A673 (cell line): ENCODE data around the gene PSMF1. TPM values are rescaled to one million over a fixed set of nuclear protein-coding genes. Genes with fewer than 3 reads are reported as not detected.

Source experiments
- BruUV-seq: library from RNA; stranded (reverse); fragments of 400-500 nt; replicated peaks from 2 replicates; lab custom pipeline; 2021; lab: Mats Ljungman, UMichigan
- CTCF ChIA-PET: fragments of 300-600 bp; sonication (Branson Sonifier 250); formaldehyde crosslinking; loops from one replicate; lab custom pipeline; 2022; ENCODE audit warnings: antibody characterized with exemption; lab: Charles Lee
- POLR2A ChIA-PET: fragments of 300-600 bp; sonication (Branson Sonifier 250); formaldehyde crosslinking; loops from one replicate; lab custom pipeline; 2022; ENCODE audit warnings: antibody characterized with exemption; ENCODE audit not compliant: low non-redundant PET; lab: Charles Lee
- DNase-seq: peaks from one replicate; pipeline ENCODE4 v3.0.0-alpha.2; 2015; ENCODE audit warnings: low spot score
- H3K27ac ChIP-seq: fragments of 200-600 bp; sonication (generic); 2 replicates; pipeline ENCODE4 v1.5.1; 2016; ENCODE audit warnings: mixed run types, low read depth, mild to moderate bottlenecking, mixed read lengths, antibody characterized with exemption, low read length; ENCODE audit not compliant: poor library complexity, severe bottlenecking
- H3K27me3 ChIP-seq: fragments of 200-600 bp; sonication (generic); replicated peaks from 2 replicates; pipeline ENCODE4 v1.6.1; 2017; ENCODE audit warnings: mixed run types, low read depth, mild to moderate bottlenecking, mixed read lengths, antibody characterized with exemption, low read length; ENCODE audit not compliant: insufficient read depth, poor library complexity
- H3K36me3 ChIP-seq: fragments of 200-600 bp; sonication (generic); 2 replicates; pipeline ENCODE4 v1.6.1; 2016; ENCODE audit warnings: mixed run types, mild to moderate bottlenecking, mixed read lengths, antibody characterized with exemption, low read length; ENCODE audit not compliant: insufficient read depth, poor library complexity, severe bottlenecking
- H3K4me1 ChIP-seq: fragments of 200-600 bp; sonication (generic); 2 replicates; pipeline ENCODE4 v1.6.1; 2017; ENCODE audit warnings: mixed run types, mild to moderate bottlenecking, mixed read lengths, antibody characterized with exemption, low read length; ENCODE audit not compliant: insufficient read depth, poor library complexity, severe bottlenecking
- H3K4me3 ChIP-seq: fragments of 200-600 bp; sonication (generic); 2 replicates; pipeline ENCODE4 v1.5.1; 2016; ENCODE audit warnings: low read depth, mixed run types, mild to moderate bottlenecking, mixed read lengths, low read length; ENCODE audit not compliant: poor library complexity, severe bottlenecking
- H3K9me3 ChIP-seq: fragments of 200-600 bp; sonication (generic); 2 replicates; pipeline ENCODE4 v1.6.1; 2016; ENCODE audit warnings: mixed run types, low read depth, mild to moderate bottlenecking, mixed read lengths, antibody characterized with exemption, low read length; ENCODE audit not compliant: poor library complexity, severe bottlenecking
- EZH2 ChIP-seq: fragments of 200-600 bp; sonication (generic); IDR thresholded peaks from 2 replicates; pipeline ENCODE4 v1.6.1; 2017; ENCODE audit warnings: borderline replicate concordance, low read depth, mild to moderate bottlenecking, mixed read lengths, antibody characterized with exemption, low read length; ENCODE audit not compliant: poor library complexity, severe bottlenecking
- intact Hi-C: fragments of 100-400 bp; cut with micrococcal nuclease; formaldehyde crosslinking; loops from one replicate; pipeline ENCODE4 v1.10.0; 2022; ENCODE audit not compliant: unreplicated experiment
- total RNA-seq: library from RNA; stranded (reverse); gene quantifications from 2 replicates; pipeline ENCODE4 v1.2.3, GENCODE V29; 2021
- TF ChIP-seq, protein P1 (sequence below): fragments of 300-800, 200-600 bp; sonication (generic); conservative IDR thresholded peaks from 2 replicates; pipeline ENCODE4 v1.5.1; 2017; ENCODE audit warnings: low read depth, mild to moderate bottlenecking, antibody characterized with exemption, low read length, moderate library complexity, mixed read lengths

PSMF1 gene
- total RNA-seq, 1 experiment from 2014 or later = 130 TPM

DNA sequence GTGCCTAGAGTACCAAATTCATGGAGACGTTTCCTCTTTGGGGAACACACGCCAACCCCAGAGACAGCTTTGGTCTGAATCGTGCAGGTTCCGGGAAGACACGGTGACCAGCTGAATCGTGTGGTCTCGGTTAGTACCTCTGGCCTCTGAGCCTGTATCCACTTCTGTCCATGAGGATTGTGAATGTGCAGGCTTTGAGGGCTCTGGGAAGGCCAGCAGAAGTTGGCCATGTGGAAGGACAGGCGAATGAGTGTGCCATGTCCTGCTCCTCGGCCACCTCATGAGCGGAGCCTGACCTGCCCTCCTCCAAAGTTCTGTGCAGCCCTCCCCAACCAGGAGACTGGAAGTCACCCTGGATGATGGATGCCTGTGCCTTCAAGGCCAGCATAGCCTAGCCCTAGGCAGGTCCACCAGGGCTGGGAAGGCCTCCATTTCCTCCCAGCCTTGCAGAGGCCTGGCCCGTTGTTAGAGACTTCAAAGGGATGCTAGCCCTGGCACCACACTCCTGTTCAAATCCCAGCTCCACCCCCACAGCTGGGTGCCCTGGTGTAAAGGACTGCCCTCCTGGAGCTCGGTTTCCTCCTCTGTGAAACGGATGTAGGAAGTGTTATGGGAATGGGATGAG lies 68.1 kb downstream of the PSMF1 start:
- intact Hi-C loops = no loop called here
- POLR2A ChIA-PET = no interaction called here
- CTCF ChIA-PET = no interaction called here
- TF ChIP-seq, protein P1, sequence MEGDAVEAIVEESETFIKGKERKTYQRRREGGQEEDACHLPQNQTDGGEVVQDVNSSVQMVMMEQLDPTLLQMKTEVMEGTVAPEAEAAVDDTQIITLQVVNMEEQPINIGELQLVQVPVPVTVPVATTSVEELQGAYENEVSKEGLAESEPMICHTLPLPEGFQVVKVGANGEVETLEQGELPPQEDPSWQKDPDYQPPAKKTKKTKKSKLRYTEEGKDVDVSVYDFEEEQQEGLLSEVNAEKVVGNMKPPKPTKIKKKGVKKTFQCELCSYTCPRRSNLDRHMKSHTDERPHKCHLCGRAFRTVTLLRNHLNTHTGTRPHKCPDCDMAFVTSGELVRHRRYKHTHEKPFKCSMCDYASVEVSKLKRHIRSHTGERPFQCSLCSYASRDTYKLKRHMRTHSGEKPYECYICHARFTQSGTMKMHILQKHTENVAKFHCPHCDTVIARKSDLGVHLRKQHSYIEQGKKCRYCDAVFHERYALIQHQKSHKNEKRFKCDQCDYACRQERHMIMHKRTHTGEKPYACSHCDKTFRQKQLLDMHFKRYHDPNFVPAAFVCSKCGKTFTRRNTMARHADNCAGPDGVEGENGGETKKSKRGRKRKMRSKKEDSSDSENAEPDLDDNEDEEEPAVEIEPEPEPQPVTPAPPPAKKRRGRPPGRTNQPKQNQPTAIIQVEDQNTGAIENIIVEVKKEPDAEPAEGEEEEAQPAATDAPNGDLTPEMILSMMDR = no peak
- no peak for TF ChIP-seq EZH2
- Histone ChIP-seq H3K36me3 (no peaks in the 10 kb centered on the region), H3K27me3 (peaks cover 26% of the 10 kb centered on the region), H3K27ac (no peak overlapping the region), H3K4me1 (no peaks in the 10 kb centered on the region), H3K4me3 (no peak overlapping the region), H3K9me3 (no peaks in the 10 kb centered on the region)
- DNase-seq = peak; percentile 30
- BruUV-seq = no TSS peak

DNA sequence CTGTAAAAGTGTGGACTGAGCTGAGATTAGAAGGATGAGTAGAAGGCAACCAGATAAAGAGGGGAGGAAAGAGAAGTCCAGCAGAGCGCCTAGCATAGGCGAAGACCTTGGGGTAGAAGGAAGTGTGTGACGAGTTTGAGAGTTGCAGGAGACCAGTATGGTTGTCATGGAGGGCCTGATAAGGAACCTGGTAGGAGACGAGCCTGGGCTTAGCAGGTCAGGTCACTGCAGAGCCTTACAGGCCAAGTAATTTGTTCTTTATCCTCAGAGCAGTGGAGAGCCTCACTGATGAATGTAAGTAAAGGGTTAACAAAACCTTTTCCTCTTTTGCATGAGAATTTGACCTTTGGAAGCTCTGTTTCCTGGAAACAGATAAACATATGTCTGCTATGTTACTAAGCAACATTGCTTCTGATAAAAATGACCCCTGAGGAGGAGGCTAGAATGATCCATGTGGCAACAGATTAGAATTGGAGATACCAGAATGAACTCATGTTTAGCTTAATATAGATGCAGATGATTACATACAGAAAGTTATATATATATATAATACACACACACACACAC lies 69.3 kb downstream of the PSMF1 start:
- TF ChIP-seq, protein P1 = no peak
- no peak for TF ChIP-seq EZH2
- H3K36me3 ChIP-seq = no peaks in the 10 kb centered on the region
- H3K4me1 ChIP-seq = no peaks in the 10 kb centered on the region
- no peak for DNase-seq
- no peak overlapping the region for H3K4me3 ChIP-seq
- CTCF ChIA-PET = interaction anchor here (0.5 kb wide), 1 partner anchor 358 kb away, joined by 4 read pairs; no protein-coding TSS in a partner anchor
- H3K27ac ChIP-seq = no peak overlapping the region
- intact Hi-C loops = no loop called here
- peaks cover 25% of the 10 kb centered on the region for H3K27me3 ChIP-seq
- H3K9me3 ChIP-seq = no peaks in the 10 kb centered on the region
- POLR2A ChIA-PET = no interaction called here
- no TSS peak for BruUV-seq

DNA sequence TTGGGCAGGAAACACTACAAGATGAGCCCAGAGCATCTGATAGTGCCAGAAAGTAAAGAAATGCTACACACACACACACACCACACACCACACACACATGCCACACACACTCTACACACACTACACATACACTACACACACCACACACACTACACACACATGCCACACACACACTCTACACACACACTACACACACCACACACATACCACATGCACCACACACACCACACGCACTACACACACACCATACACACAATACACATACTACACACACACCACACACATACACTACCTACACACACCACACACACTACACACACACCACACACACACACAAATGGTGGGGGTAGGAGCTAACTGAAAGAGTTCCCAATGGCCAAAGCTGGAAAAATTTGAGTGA lies 69.9 kb downstream of the PSMF1 start:
- no TSS peak for BruUV-seq

More for the DNA sequence above, 69.9 kb downstream of the PSMF1 start:
- intact Hi-C loops = no loop called here
- H3K9me3 ChIP-seq = no peaks in the 10 kb centered on the region
- no peaks in the 10 kb centered on the region for H3K4me1 ChIP-seq
- CTCF ChIA-PET = no interaction called here
- TF ChIP-seq EZH2 = no peak
- TF ChIP-seq, protein P1 = no peak
- H3K27ac ChIP-seq = no peak overlapping the region
- H3K4me3 ChIP-seq = no peak overlapping the region
- H3K36me3 ChIP-seq = no peaks in the 10 kb centered on the region
- POLR2A ChIA-PET = no interaction called here
- no peak for DNase-seq
- H3K27me3 ChIP-seq = peaks cover 19% of the 10 kb centered on the region
